H9 (cell line): ENCODE results near the gene UGT1A5. TPM values are rescaled to one million over a fixed set of nuclear protein-coding genes. Genes with fewer than 3 reads are reported as not detected.

ENCODE experiments used
- DNase-seq: peaks from one replicate; pipeline ENCODE4 v3.0.0-alpha.2; 2017
- H2AFZ ChIP-seq: one replicate; pipeline ENCODE4 v1.6.1; 2013; ENCODE audit warnings: mild to moderate bottlenecking, low read length, control low read depth, moderate library complexity
- H2AK5ac ChIP-seq: 2 replicates; pipeline ENCODE4 v1.6.1; 2013; ENCODE audit warnings: low read length, control low read depth, mixed read lengths; ENCODE audit not compliant: insufficient read length
- H2BK120ac ChIP-seq: one replicate; pipeline ENCODE4 v1.6.1; 2013; ENCODE audit warnings: low read depth, mild to moderate bottlenecking, low read length, control low read depth, inconsistent platforms; ENCODE audit not compliant: poor library complexity, severe bottlenecking
- H2BK12ac ChIP-seq: 2 replicates; pipeline ENCODE4 v1.6.1; 2013; ENCODE audit warnings: low read length, control low read depth, mixed read lengths, low read depth; ENCODE audit not compliant: insufficient read length
- H2BK15ac ChIP-seq: 2 replicates; pipeline ENCODE4 v1.6.1; 2013; ENCODE audit warnings: low read depth, low read length, control low read depth
- H2BK20ac ChIP-seq: one replicate; pipeline ENCODE4 v1.6.1; 2013; ENCODE audit warnings: low read depth, mild to moderate bottlenecking, low read length, control low read depth, inconsistent platforms; ENCODE audit not compliant: poor library complexity, severe bottlenecking
- H2BK5ac ChIP-seq: 2 replicates; pipeline ENCODE4 v1.6.1; 2013; ENCODE audit warnings: low read length, control low read depth, mixed read lengths; ENCODE audit not compliant: insufficient read length
- H3K14ac ChIP-seq: 2 replicates; pipeline ENCODE4 v1.6.1; 2013; ENCODE audit warnings: low read length, control low read depth; ENCODE audit not compliant: insufficient read depth
- H3K18ac ChIP-seq: 2 replicates; pipeline ENCODE4 v1.6.1; 2013; ENCODE audit warnings: low read depth, mild to moderate bottlenecking, mixed read lengths, low read length, control low read depth; ENCODE audit not compliant: insufficient read length
- H3K23ac ChIP-seq: 2 replicates; pipeline ENCODE4 v1.6.1; 2013; ENCODE audit warnings: low read length, control low read depth, mixed read lengths, low read depth; ENCODE audit not compliant: insufficient read length
- H3K23me2 ChIP-seq: 2 replicates; pipeline ENCODE4 v1.6.1; 2013; ENCODE audit warnings: low read depth, mild to moderate bottlenecking, mixed read lengths, low read length, control low read depth; ENCODE audit not compliant: insufficient read length, poor library complexity, severe bottlenecking
- H3K27ac ChIP-seq: 2 replicates; pipeline ENCODE4 v1.5.1; 2013; ENCODE audit warnings: low read length, control low read depth, mixed read lengths, low read depth; ENCODE audit not compliant: insufficient read length
- H3K27me3 ChIP-seq: 2 replicates; pipeline ENCODE4 v1.6.1; 2013; ENCODE audit warnings: low read length, control low read depth, inconsistent platforms; ENCODE audit not compliant: insufficient read depth
- H3K4ac ChIP-seq: 2 replicates; pipeline ENCODE4 v1.6.1; 2013; ENCODE audit warnings: low read depth, mild to moderate bottlenecking, control low read depth, inconsistent platforms, low read length, moderate library complexity
- H3K4me1 ChIP-seq: 2 replicates; pipeline ENCODE4 v1.6.1; 2013; ENCODE audit warnings: low read length, control low read depth, inconsistent platforms; ENCODE audit not compliant: insufficient read depth
- H3K4me2 ChIP-seq: 2 replicates; pipeline ENCODE4 v1.6.1; 2013; ENCODE audit warnings: low read length, control low read depth, mixed read lengths; ENCODE audit not compliant: insufficient read length, insufficient read depth
- H3K56ac ChIP-seq: 2 replicates; pipeline ENCODE4 v1.6.1; 2013; ENCODE audit warnings: low read depth, mild to moderate bottlenecking, mixed read lengths, low read length, control low read depth; ENCODE audit not compliant: insufficient read length
- H3K79me1 ChIP-seq: 2 replicates; pipeline ENCODE4 v1.6.1; 2013; ENCODE audit warnings: low read depth, mild to moderate bottlenecking, moderate library complexity, low read length, control low read depth, inconsistent platforms; ENCODE audit not compliant: insufficient read depth, poor library complexity, severe bottlenecking
- H3K79me2 ChIP-seq: 2 replicates; pipeline ENCODE4 v1.6.1; 2013; ENCODE audit warnings: low read length, control low read depth, inconsistent platforms; ENCODE audit not compliant: insufficient read depth
- H3K9ac ChIP-seq: 2 replicates; pipeline ENCODE4 v1.6.1; 2013; ENCODE audit warnings: low read length, control low read depth, mixed read lengths; ENCODE audit not compliant: insufficient read length; ENCODE audit errors: extremely low read depth
- H3K9me3 ChIP-seq: one replicate; pipeline ENCODE4 v1.6.1; 2013; ENCODE audit warnings: low read depth, low read length, inconsistent platforms; ENCODE audit not compliant: control insufficient read depth
- H3T11ph ChIP-seq: one replicate; pipeline ENCODE4 v1.6.1; 2013; ENCODE audit warnings: mild to moderate bottlenecking, low read length, control low read depth, inconsistent platforms
- H4K20me1 ChIP-seq: one replicate; pipeline ENCODE4 v1.6.1; 2013; ENCODE audit not compliant: control insufficient read depth, insufficient read length, insufficient read depth
- H4K5ac ChIP-seq: 2 replicates; pipeline ENCODE4 v1.6.1; 2013; ENCODE audit warnings: low read depth, mild to moderate bottlenecking, mixed read lengths, low read length, control low read depth; ENCODE audit not compliant: insufficient read length
- H4K8ac ChIP-seq: replicated peaks from 2 replicates; pipeline ENCODE4 v1.6.1; 2013; ENCODE audit warnings: low read length, control low read depth, mixed read lengths, low read depth; ENCODE audit not compliant: insufficient read length
- H4K91ac ChIP-seq: 2 replicates; pipeline ENCODE4 v1.6.1; 2013; ENCODE audit warnings: low read depth, mild to moderate bottlenecking, moderate library complexity, mixed read lengths, low read length, control low read depth; ENCODE audit not compliant: insufficient read length
- H3K27ac Mint-ChIP-seq, 3 experiments: 2 replicates in 2 of 3; 3 replicates in 1 of 3; pipeline ENCODE4 v1.8.0; 2020 to 2021; ENCODE audit warnings: mixed read lengths in 3 of 3, mild to moderate bottlenecking in 1 of 3, moderate library complexity in 1 of 3
- H3K27me3 Mint-ChIP-seq: 2 replicates; pipeline ENCODE4 v1.8.0; 2021; ENCODE audit warnings: low read depth, mild to moderate bottlenecking, moderate library complexity, mixed read lengths
- H3K36me3 Mint-ChIP-seq, 3 experiments: 2 replicates in 2 of 3; 3 replicates in 1 of 3; pipeline ENCODE4 v1.8.0; 2020 to 2021; ENCODE audit warnings: low read depth in 3 of 3, mixed read lengths in 3 of 3; ENCODE audit not compliant: insufficient read depth in 1 of 3
- H3K4me1 Mint-ChIP-seq, 2 experiments: 2 replicates each; pipeline ENCODE4 v1.8.0; 2020; ENCODE audit warnings: mixed read lengths in 2 of 2
- H3K4me3 Mint-ChIP-seq, 2 experiments: 2 replicates in 1 of 2; 3 replicates in 1 of 2; pipeline ENCODE4 v1.8.0; 2020 to 2021; ENCODE audit warnings: mild to moderate bottlenecking in 2 of 2, mixed read lengths in 2 of 2, moderate library complexity in 1 of 2
- H3K9me3 Mint-ChIP-seq, 2 experiments: 2 replicates in 1 of 2; 3 replicates in 1 of 2; pipeline ENCODE4 v1.8.0; 2020; ENCODE audit warnings: mild to moderate bottlenecking in 2 of 2, mixed read lengths in 2 of 2, moderate library complexity in 1 of 2
- CTCF ChIP-seq: fragments of 200-600 bp; sonication (generic); conservative IDR thresholded peaks from 3 replicates; pipeline ENCODE4 v1.8.0; 2021; ENCODE audit warnings: antibody characterized with exemption, mild to moderate bottlenecking
- WGBS: extraction: QIAGEN DNeasy Blood & Tissue Kit; methylation state at CpG from one replicate; pipeline ENCODE4 v1.1.7; 2013; ENCODE audit warnings: missing lambda C conversion rate, low lambda C conversion rate, mixed read lengths; ENCODE audit not compliant: insufficient read length; ENCODE audit errors: extremely low coverage; 5-methylcytosine and 5-hydroxymethylcytosine counted together
- total RNA-seq: library from RNA; stranded (reverse); gene quantifications from 2 replicates; pipeline ENCODE4 v1.2.1, GENCODE V29; 2021

Gene UGT1A5
- total RNA-seq, 1 experiment from 2014 or later = not detected

- H4K91ac ChIP-seq = no peak overlapping the region
- Mint-ChIP-seq H3K4me3 (no peak overlapping the region), H3K27ac (no peak overlapping the region), H3K27me3 (peaks cover 8% of the 10 kb centered on the region), H3K36me3 (no peaks in the 10 kb centered on the region; a peak in 1 of 7 replicates), H3K9me3 (0 out of 5 replicates have a peak, but pooled peaks cover 0 to 3% of the 10 kb centered on the region in 2 experiments), H3K4me1 (peaks cover 5 to 6% of the 10 kb centered on the region in 2 experiments; a peak in 3 of 4 replicates)
- no peak for TF ChIP-seq CTCF
- H3K23ac ChIP-seq = no peak overlapping the region
- H3K23me2 ChIP-seq = no peaks in the 10 kb centered on the region
- no peak overlapping the region for H2BK20ac ChIP-seq
- H3K27ac ChIP-seq = no peak overlapping the region
- H2BK5ac ChIP-seq = no peak overlapping the region
- no CpG with 5 or more reads among the region's 4 CpGs for WGBS
- H3K9ac ChIP-seq = no peak overlapping the region
- H3K18ac ChIP-seq = no peak overlapping the region
- H2AK5ac ChIP-seq = no peak overlapping the region
- H2BK120ac ChIP-seq = no peak overlapping the region
- H3K4ac ChIP-seq = no peak overlapping the region
- H3K56ac ChIP-seq = no peak overlapping the region
- H4K8ac ChIP-seq = no peak overlapping the region
- H4K20me1 ChIP-seq = no peaks in the 10 kb centered on the region
- H3T11ph ChIP-seq = no peak overlapping the region
- H3K14ac ChIP-seq = no peak overlapping the region
- H3K4me1 ChIP-seq = peaks cover 2% of the 10 kb centered on the region; the same call in 1 of the 2 replicates
- H2BK12ac ChIP-seq = no peak overlapping the region
- H3K79me2 ChIP-seq = no peaks in the 10 kb centered on the region
- no peaks in the 10 kb centered on the region for H3K9me3 ChIP-seq
- no peak overlapping the region for H2AFZ ChIP-seq
- no peak overlapping the region for H4K5ac ChIP-seq
- no peaks in the 10 kb centered on the region for H3K27me3 ChIP-seq
- H3K4me2 ChIP-seq = no peak overlapping the region
- no peak for DNase-seq
- H2BK15ac ChIP-seq = no peak overlapping the region
- H3K79me1 ChIP-seq = no peaks in the 10 kb centered on the region
Measured at GRCh38 chr2:233768076-233768475, 55.4 kb downstream of the UGT1A5 start.
